ENCODE results near the gene ZNRF2.
"Not testable (repeated sequence)": the region's sequence is repeated elsewhere in the genome, so short reads cannot be mapped to it uniquely, and the experiment has no call there.

ZNRF2 gene

GRCh38 chr7:30290317-30290716 lies 5.9 kb downstream of the ZNRF2 start:
- not testable (repeated sequence) for DNase-seq (ENCODE audit: low read depth)

GRCh38 chr7:30292416-30293038 lies 8.1 kb downstream of the ZNRF2 start:
- DNase-seq (ENCODE audit: low read depth): not testable (repeated sequence)

GRCh38 chr7:30296304-30296703 lies 11.9 kb downstream of the ZNRF2 start:
- not testable (repeated sequence) for DNase-seq (ENCODE audit: low read depth)

- not testable (repeated sequence) for DNase-seq (ENCODE audit: low read depth)
Measured at GRCh38 chr7:30297499-30297898, 13.1 kb downstream of the ZNRF2 start.

- DNase-seq (ENCODE audit: low read depth): not testable (repeated sequence)
Measured at GRCh38 chr7:30298409-30298808, 14.0 kb downstream of the ZNRF2 start.

- DNase-seq (ENCODE audit: low read depth): no peak
Measured at GRCh38 chr7:30301751-30302150, 17.4 kb downstream of the ZNRF2 start.

- no peak for DNase-seq (ENCODE audit: low read depth)
Measured at GRCh38 chr7:30302656-30303311, 18.4 kb downstream of the ZNRF2 start.

- no peak for DNase-seq (ENCODE audit: low read depth)
Measured at GRCh38 chr7:30303312-30304039, 19.1 kb downstream of the ZNRF2 start.

GRCh38 chr7:30304177-30304884 lies 19.9 kb downstream of the ZNRF2 start:
- no peak for DNase-seq (ENCODE audit: low read depth)

GRCh38 chr7:30306976-30307375 lies 22.6 kb downstream of the ZNRF2 start:
- DNase-seq (ENCODE audit: low read depth): no peak

- no peak for DNase-seq (ENCODE audit: low read depth)
Measured at GRCh38 chr7:30308389-30308788, 24.0 kb downstream of the ZNRF2 start.

- DNase-seq (ENCODE audit: low read depth): no peak
Measured at GRCh38 chr7:30309302-30309701, 24.9 kb downstream of the ZNRF2 start.

- DNase-seq (ENCODE audit: low read depth): no peak
Measured at GRCh38 chr7:30309842-30310435, 25.5 kb downstream of the ZNRF2 start.

- DNase-seq (ENCODE audit: low read depth): no peak
Measured at GRCh38 chr7:30310674-30311362, 26.4 kb downstream of the ZNRF2 start.

GRCh38 chr7:30312178-30312577 lies 27.8 kb downstream of the ZNRF2 start:
- DNase-seq (ENCODE audit: low read depth): no peak

GRCh38 chr7:30313348-30313747 lies 29.0 kb downstream of the ZNRF2 start:
- DNase-seq (ENCODE audit: low read depth): no peak

- DNase-seq (ENCODE audit: low read depth): no peak
Measured at GRCh38 chr7:30313793-30314192, 29.4 kb downstream of the ZNRF2 start.

GRCh38 chr7:30315589-30315988 lies 31.2 kb downstream of the ZNRF2 start:
- no peak for DNase-seq (ENCODE audit: low read depth)

- no peak for DNase-seq (ENCODE audit: low read depth)
Measured at GRCh38 chr7:30320392-30320791, 36.0 kb downstream of the ZNRF2 start.

- no peak for DNase-seq (ENCODE audit: low read depth)
Measured at GRCh38 chr7:30321089-30321881, 36.9 kb downstream of the ZNRF2 start.

GRCh38 chr7:30321882-30322192 lies 37.4 kb downstream of the ZNRF2 start:
- DNase-seq (ENCODE audit: low read depth): no peak

Data from stimulated activated CD8-positive, alpha-beta memory T cell treated with anti-CD3 and anti-CD28 coated beads, Interleukin-15, amount 100 ng/mL, for 1 hour (primary cell).